ENCODE measurements around the gene UPP1.

The UPP1 gene

GRCh38 chr7:48089046-48090003 is at the start of gene UPP1:
Gene UPP1, plus strand, starts transcription at chr7:48089265. Its CDS starts 5,519 bp downstream, at chr7:48094784.
- peaks cover 7% of the 10 kb centered on the region for H3K4me1 ChIP-seq (ENCODE audit: control insufficient read depth, insufficient read depth, low read length)
- no peaks in the 10 kb centered on the region for H3K9me3 ChIP-seq (ENCODE audit: control insufficient read depth in 2 of 2, low read length in 2 of 2)
- peak within 1 kb of the TSS; percentile 58 to 81 for H3K4me3 ChIP-seq (ENCODE audit: low read length in 2 of 2)
- H3K27me3 ChIP-seq (ENCODE audit: control insufficient read depth in 1 of 2, insufficient read depth in 2 of 2, low read length in 2 of 2): no peaks in the 10 kb centered on the region
- H3K27ac ChIP-seq (ENCODE audit: low read length): peak within 1 kb of the TSS; percentile 55
- no peaks in the 10 kb centered on the region for H3K36me3 ChIP-seq (ENCODE audit: control insufficient read depth in 2 of 2, insufficient read depth in 2 of 2, low read length in 2 of 2)
- peak within 1 kb of the TSS; percentile 62 to 78 for H3K9ac ChIP-seq (ENCODE audit: low read length in 2 of 2)

GRCh38 chr7:48040944-48041652 is 48.0 kb upstream of the UPP1 start:
- Histone ChIP-seq H3K9ac (ENCODE audit: low read length in 2 of 2) (no peak overlapping the region), H3K27ac (ENCODE audit: low read length) (no peak overlapping the region), H3K4me1 (ENCODE audit: control insufficient read depth, insufficient read depth, low read length) (peaks cover 3% of the 10 kb centered on the region), H3K4me3 (ENCODE audit: low read length in 2 of 2) (no peak overlapping the region), H3K36me3 (ENCODE audit: control insufficient read depth in 2 of 2, insufficient read depth in 2 of 2, low read length in 2 of 2) (no peaks in the 10 kb centered on the region), H3K27me3 (ENCODE audit: control insufficient read depth in 1 of 2, insufficient read depth in 2 of 2, low read length in 2 of 2) (peaks cover 0 to 8% of the 10 kb centered on the region in 2 donors), H3K9me3 (ENCODE audit: control insufficient read depth in 2 of 2, low read length in 2 of 2) (no peaks in the 10 kb centered on the region)

- H3K9me3 ChIP-seq (ENCODE audit: control insufficient read depth in 2 of 2, low read length in 2 of 2): no peaks in the 10 kb centered on the region
- H3K4me3 ChIP-seq (ENCODE audit: low read length in 2 of 2): no peak overlapping the region
- no peaks in the 10 kb centered on the region for H3K4me1 ChIP-seq (ENCODE audit: control insufficient read depth, insufficient read depth, low read length)
Measured at GRCh38 chr7:48041653-48041970, 47.5 kb upstream of the UPP1 start.

GRCh38 chr7:48042216-48042615 is 46.8 kb upstream of the UPP1 start:
- Histone ChIP-seq H3K27ac (ENCODE audit: low read length) (no peak overlapping the region), H3K27me3 (ENCODE audit: control insufficient read depth in 1 of 2, insufficient read depth in 2 of 2, low read length in 2 of 2) (peaks cover 0 to 2% of the 10 kb centered on the region in 2 donors), H3K4me3 (ENCODE audit: low read length in 2 of 2) (no peak overlapping the region), H3K36me3 (ENCODE audit: control insufficient read depth in 2 of 2, insufficient read depth in 2 of 2, low read length in 2 of 2) (no peaks in the 10 kb centered on the region), H3K4me1 (ENCODE audit: control insufficient read depth, insufficient read depth, low read length) (no peaks in the 10 kb centered on the region), H3K9ac (ENCODE audit: low read length in 2 of 2) (no peak overlapping the region), H3K9me3 (ENCODE audit: control insufficient read depth in 2 of 2, low read length in 2 of 2) (no peaks in the 10 kb centered on the region)

More at GRCh38 chr7:48041653-48041970, 47.5 kb upstream of the UPP1 start:
- no peaks in the 10 kb centered on the region for H3K36me3 ChIP-seq (ENCODE audit: control insufficient read depth in 2 of 2, insufficient read depth in 2 of 2, low read length in 2 of 2)
- no peak overlapping the region for H3K27ac ChIP-seq (ENCODE audit: low read length)
- no peak overlapping the region for H3K9ac ChIP-seq (ENCODE audit: low read length in 2 of 2)
- peaks cover 0 to 6% of the 10 kb centered on the region in 2 donors for H3K27me3 ChIP-seq (ENCODE audit: control insufficient read depth in 1 of 2, insufficient read depth in 2 of 2, low read length in 2 of 2)

GRCh38 chr7:48042636-48043035 is 46.4 kb upstream of the UPP1 start:
- H3K4me3 ChIP-seq (ENCODE audit: low read length in 2 of 2): no peak overlapping the region
- no peak overlapping the region for H3K9ac ChIP-seq (ENCODE audit: low read length in 2 of 2)
- peaks cover 0 to 2% of the 10 kb centered on the region in 2 donors for H3K27me3 ChIP-seq (ENCODE audit: control insufficient read depth in 1 of 2, insufficient read depth in 2 of 2, low read length in 2 of 2)
- H3K27ac ChIP-seq (ENCODE audit: low read length): no peak overlapping the region
- H3K9me3 ChIP-seq (ENCODE audit: control insufficient read depth in 2 of 2, low read length in 2 of 2): no peaks in the 10 kb centered on the region
- H3K4me1 ChIP-seq (ENCODE audit: control insufficient read depth, insufficient read depth, low read length): no peaks in the 10 kb centered on the region
- no peaks in the 10 kb centered on the region for H3K36me3 ChIP-seq (ENCODE audit: control insufficient read depth in 2 of 2, insufficient read depth in 2 of 2, low read length in 2 of 2)

- Histone ChIP-seq H3K36me3 (ENCODE audit: control insufficient read depth in 2 of 2, insufficient read depth in 2 of 2, low read length in 2 of 2) (no peaks in the 10 kb centered on the region), H3K9me3 (ENCODE audit: control insufficient read depth in 2 of 2, low read length in 2 of 2) (no peaks in the 10 kb centered on the region), H3K4me1 (ENCODE audit: control insufficient read depth, insufficient read depth, low read length) (no peaks in the 10 kb centered on the region), H3K27ac (ENCODE audit: low read length) (no peak overlapping the region), H3K9ac (ENCODE audit: low read length in 2 of 2) (no peak overlapping the region), H3K4me3 (ENCODE audit: low read length in 2 of 2) (no peak overlapping the region), H3K27me3 (ENCODE audit: control insufficient read depth in 1 of 2, insufficient read depth in 2 of 2, low read length in 2 of 2) (no peaks in the 10 kb centered on the region)
Measured at GRCh38 chr7:48045195-48045765, 43.8 kb upstream of the UPP1 start.

GRCh38 chr7:48046458-48046857 is 42.6 kb upstream of the UPP1 start:
- Histone ChIP-seq H3K4me3 (ENCODE audit: low read length in 2 of 2) (no peak overlapping the region), H3K27ac (ENCODE audit: low read length) (no peak overlapping the region), H3K36me3 (ENCODE audit: control insufficient read depth in 2 of 2, insufficient read depth in 2 of 2, low read length in 2 of 2) (no peaks in the 10 kb centered on the region), H3K9ac (ENCODE audit: low read length in 2 of 2) (no peak overlapping the region), H3K4me1 (ENCODE audit: control insufficient read depth, insufficient read depth, low read length) (no peaks in the 10 kb centered on the region), H3K9me3 (ENCODE audit: control insufficient read depth in 2 of 2, low read length in 2 of 2) (no peaks in the 10 kb centered on the region), H3K27me3 (ENCODE audit: control insufficient read depth in 1 of 2, insufficient read depth in 2 of 2, low read length in 2 of 2) (no peaks in the 10 kb centered on the region)

- Histone ChIP-seq H3K9me3 (ENCODE audit: control insufficient read depth in 2 of 2, low read length in 2 of 2) (no peaks in the 10 kb centered on the region), H3K27ac (ENCODE audit: low read length) (no peak overlapping the region), H3K4me3 (ENCODE audit: low read length in 2 of 2) (no peak overlapping the region), H3K27me3 (ENCODE audit: control insufficient read depth in 1 of 2, insufficient read depth in 2 of 2, low read length in 2 of 2) (no peaks in the 10 kb centered on the region), H3K4me1 (ENCODE audit: control insufficient read depth, insufficient read depth, low read length) (no peaks in the 10 kb centered on the region), H3K36me3 (ENCODE audit: control insufficient read depth in 2 of 2, insufficient read depth in 2 of 2, low read length in 2 of 2) (no peaks in the 10 kb centered on the region), H3K9ac (ENCODE audit: low read length in 2 of 2) (no peak overlapping the region)
Measured at GRCh38 chr7:48048113-48048512, 41.0 kb upstream of the UPP1 start.

- Histone ChIP-seq H3K4me3 (ENCODE audit: low read length in 2 of 2) (no peak overlapping the region), H3K27ac (ENCODE audit: low read length) (no peak overlapping the region), H3K9ac (ENCODE audit: low read length in 2 of 2) (no peak overlapping the region), H3K36me3 (ENCODE audit: control insufficient read depth in 2 of 2, insufficient read depth in 2 of 2, low read length in 2 of 2) (no peaks in the 10 kb centered on the region), H3K9me3 (ENCODE audit: control insufficient read depth in 2 of 2, low read length in 2 of 2) (no peaks in the 10 kb centered on the region), H3K27me3 (ENCODE audit: control insufficient read depth in 1 of 2, insufficient read depth in 2 of 2, low read length in 2 of 2) (no peaks in the 10 kb centered on the region), H3K4me1 (ENCODE audit: control insufficient read depth, insufficient read depth, low read length) (no peaks in the 10 kb centered on the region)
Measured at GRCh38 chr7:48049850-48050249, 39.2 kb upstream of the UPP1 start.

- no peak overlapping the region for H3K27ac ChIP-seq (ENCODE audit: low read length)
- H3K36me3 ChIP-seq (ENCODE audit: control insufficient read depth in 2 of 2, insufficient read depth in 2 of 2, low read length in 2 of 2): no peaks in the 10 kb centered on the region
- H3K27me3 ChIP-seq (ENCODE audit: control insufficient read depth in 1 of 2, insufficient read depth in 2 of 2, low read length in 2 of 2): no peaks in the 10 kb centered on the region
- no peak overlapping the region for H3K9ac ChIP-seq (ENCODE audit: low read length in 2 of 2)
- H3K4me1 ChIP-seq (ENCODE audit: control insufficient read depth, insufficient read depth, low read length): no peaks in the 10 kb centered on the region
- no peaks in the 10 kb centered on the region for H3K9me3 ChIP-seq (ENCODE audit: control insufficient read depth in 2 of 2, low read length in 2 of 2)
- no peak overlapping the region for H3K4me3 ChIP-seq (ENCODE audit: low read length in 2 of 2)
Measured at GRCh38 chr7:48052748-48053147, 36.3 kb upstream of the UPP1 start.

Data from stomach smooth muscle (tissue), 2 donors.